ENCODE data around the gene PLEKHA7.

The PLEKHA7 gene

GRCh38 chr11:16797776-16798175, 216.4 kb downstream of the PLEKHA7 start:
- Histone ChIP-seq H3K23ac (ENCODE audit: low read length) (no peak overlapping the region), H3K18ac (ENCODE audit: low read length) (no peak overlapping the region), H3K4me2 (ENCODE audit: low read length) (no peak overlapping the region), H4K8ac (ENCODE audit: low read depth, low read length) (no peak overlapping the region), H3K56ac (ENCODE audit: low read length) (no peak overlapping the region), H3K27me3 (ENCODE audit: insufficient read depth, low read length, poor library complexity) (no peaks in the 10 kb centered on the region), H3K4me3 (ENCODE audit: low read length) (no peak overlapping the region), H3K4ac (ENCODE audit: low read depth, low read length) (no peak overlapping the region), H3K36me3 (ENCODE audit: control insufficient read depth, insufficient read depth, low read length) (no peaks in the 10 kb centered on the region), H3K27ac (ENCODE audit: low read depth, low read length) (no peak overlapping the region), H4K5ac (ENCODE audit: low read length) (no peak overlapping the region), H2BK120ac (ENCODE audit: low read depth, low read length) (no peak overlapping the region), H2BK15ac (replicated peaks; ENCODE audit: low read depth) (no peak overlapping the region), H2BK5ac (ENCODE audit: low read length) (no peak overlapping the region), H2AK5ac (ENCODE audit: low read length) (no peak overlapping the region), H3K79me2 (ENCODE audit: control insufficient read depth, insufficient read depth, low read length) (no peaks in the 10 kb centered on the region), H3K4me1 (ENCODE audit: control insufficient read depth, low read depth, low read length) (peaks cover 10% of the 10 kb centered on the region), H3K9ac (ENCODE audit: low read length) (no peak overlapping the region), H3K79me1 (ENCODE audit: low read length) (no peaks in the 10 kb centered on the region)
- WGBS (ENCODE audit: extremely low coverage, insufficient coverage, low lambda C conversion rate): no CpG with 5 or more reads among the region's 3 CpGs
- DNase-seq: no peak

GRCh38 chr11:16796311-16796710, 217.9 kb downstream of the PLEKHA7 start:
- Histone ChIP-seq H4K8ac (ENCODE audit: low read depth, low read length) (no peak overlapping the region), H2BK15ac (replicated peaks; ENCODE audit: low read depth) (no peak overlapping the region), H3K9ac (ENCODE audit: low read length) (no peak overlapping the region), H3K56ac (ENCODE audit: low read length) (no peak overlapping the region), H3K27ac (ENCODE audit: low read depth, low read length) (no peak overlapping the region), H3K27me3 (ENCODE audit: insufficient read depth, low read length, poor library complexity) (no peaks in the 10 kb centered on the region), H3K79me1 (ENCODE audit: low read length) (no peaks in the 10 kb centered on the region), H3K4ac (ENCODE audit: low read depth, low read length) (no peak overlapping the region), H3K4me1 (ENCODE audit: control insufficient read depth, low read depth, low read length) (peaks cover 10% of the 10 kb centered on the region), H2BK120ac (ENCODE audit: low read depth, low read length) (no peak overlapping the region), H3K4me3 (ENCODE audit: low read length) (no peak overlapping the region), H3K36me3 (ENCODE audit: control insufficient read depth, insufficient read depth, low read length) (no peaks in the 10 kb centered on the region), H4K5ac (ENCODE audit: low read length) (no peak overlapping the region), H3K18ac (ENCODE audit: low read length) (no peak overlapping the region), H2BK5ac (ENCODE audit: low read length) (no peak overlapping the region), H3K4me2 (ENCODE audit: low read length) (no peak overlapping the region), H2AK5ac (ENCODE audit: low read length) (no peak overlapping the region), H3K23ac (ENCODE audit: low read length) (no peak overlapping the region), H3K79me2 (ENCODE audit: control insufficient read depth, insufficient read depth, low read length) (no peaks in the 10 kb centered on the region)
- no CpG with 5 or more reads among the region's 4 CpGs for WGBS (ENCODE audit: extremely low coverage, insufficient coverage, low lambda C conversion rate)
- DNase-seq: no peak

GRCh38 chr11:16795146-16795545, 219.1 kb downstream of the PLEKHA7 start:
- Histone ChIP-seq H2BK5ac (ENCODE audit: low read length) (no peak overlapping the region), H3K27ac (ENCODE audit: low read depth, low read length) (no peak overlapping the region), H3K79me2 (ENCODE audit: control insufficient read depth, insufficient read depth, low read length) (no peaks in the 10 kb centered on the region), H3K79me1 (ENCODE audit: low read length) (no peaks in the 10 kb centered on the region), H3K4me2 (ENCODE audit: low read length) (no peak overlapping the region), H2BK120ac (ENCODE audit: low read depth, low read length) (no peak overlapping the region), H4K8ac (ENCODE audit: low read depth, low read length) (no peak overlapping the region), H3K9ac (ENCODE audit: low read length) (no peak overlapping the region), H2BK15ac (replicated peaks; ENCODE audit: low read depth) (no peak overlapping the region), H3K4me3 (ENCODE audit: low read length) (no peak overlapping the region), H3K36me3 (ENCODE audit: control insufficient read depth, insufficient read depth, low read length) (no peaks in the 10 kb centered on the region), H3K4ac (ENCODE audit: low read depth, low read length) (no peak overlapping the region), H3K18ac (ENCODE audit: low read length) (no peak overlapping the region), H2AK5ac (ENCODE audit: low read length) (no peak overlapping the region), H3K4me1 (ENCODE audit: control insufficient read depth, low read depth, low read length) (peaks cover 3% of the 10 kb centered on the region), H4K5ac (ENCODE audit: low read length) (no peak overlapping the region), H3K27me3 (ENCODE audit: insufficient read depth, low read length, poor library complexity) (no peaks in the 10 kb centered on the region), H3K23ac (ENCODE audit: low read length) (no peak overlapping the region), H3K56ac (ENCODE audit: low read length) (no peak overlapping the region)
- DNase-seq: no peak
- no CpG with 5 or more reads among the region's 8 CpGs for WGBS (ENCODE audit: extremely low coverage, insufficient coverage, low lambda C conversion rate)

GRCh38 chr11:16794047-16794818, 220.0 kb downstream of the PLEKHA7 start:
- no peak overlapping the region for H3K4ac ChIP-seq (ENCODE audit: low read depth, low read length)

GRCh38 chr11:16793511-16793910, 220.7 kb downstream of the PLEKHA7 start:
- no peak overlapping the region for H3K4me2 ChIP-seq (ENCODE audit: low read length)
- H3K9ac ChIP-seq (ENCODE audit: low read length): no peak overlapping the region
- H3K23ac ChIP-seq (ENCODE audit: low read length): no peak overlapping the region
- no peak overlapping the region for H4K8ac ChIP-seq (ENCODE audit: low read depth, low read length)
- no peaks in the 10 kb centered on the region for H3K4me1 ChIP-seq (ENCODE audit: control insufficient read depth, low read depth, low read length)
- DNase-seq: no peak
- no peak overlapping the region for H3K56ac ChIP-seq (ENCODE audit: low read length)
- WGBS (ENCODE audit: extremely low coverage, insufficient coverage, low lambda C conversion rate): no CpG with 5 or more reads among the region's 3 CpGs
- H3K18ac ChIP-seq (ENCODE audit: low read length): no peak overlapping the region
- no peak overlapping the region for H3K27ac ChIP-seq (ENCODE audit: low read depth, low read length)
- no peak overlapping the region for H2BK120ac ChIP-seq (ENCODE audit: low read depth, low read length)
- no peaks in the 10 kb centered on the region for H3K27me3 ChIP-seq (ENCODE audit: insufficient read depth, low read length, poor library complexity)
- no peaks in the 10 kb centered on the region for H3K36me3 ChIP-seq (ENCODE audit: control insufficient read depth, insufficient read depth, low read length)
- H3K79me1 ChIP-seq (ENCODE audit: low read length): no peaks in the 10 kb centered on the region
- no peak overlapping the region for H2AK5ac ChIP-seq (ENCODE audit: low read length)
- no peak overlapping the region for H4K5ac ChIP-seq (ENCODE audit: low read length)
- H3K4ac ChIP-seq (ENCODE audit: low read depth, low read length): no peak overlapping the region
- H3K79me2 ChIP-seq (ENCODE audit: control insufficient read depth, insufficient read depth, low read length): no peaks in the 10 kb centered on the region
- no peak overlapping the region for H2BK15ac ChIP-seq (replicated peaks; ENCODE audit: low read depth)
- no peak overlapping the region for H2BK5ac ChIP-seq (ENCODE audit: low read length)
- no peak overlapping the region for H3K4me3 ChIP-seq (ENCODE audit: low read length)

More at GRCh38 chr11:16794047-16794818, 220.0 kb downstream of the PLEKHA7 start:
- no peaks in the 10 kb centered on the region for H3K4me1 ChIP-seq (ENCODE audit: control insufficient read depth, low read depth, low read length)
- H2BK120ac ChIP-seq (ENCODE audit: low read depth, low read length): no peak overlapping the region
- no peak overlapping the region for H4K8ac ChIP-seq (ENCODE audit: low read depth, low read length)
- H3K36me3 ChIP-seq (ENCODE audit: control insufficient read depth, insufficient read depth, low read length): no peaks in the 10 kb centered on the region
- H2AK5ac ChIP-seq (ENCODE audit: low read length): no peak overlapping the region
- H4K5ac ChIP-seq (ENCODE audit: low read length): no peak overlapping the region
- no peak overlapping the region for H2BK5ac ChIP-seq (ENCODE audit: low read length)
- no peaks in the 10 kb centered on the region for H3K27me3 ChIP-seq (ENCODE audit: insufficient read depth, low read length, poor library complexity)
- H3K79me1 ChIP-seq (ENCODE audit: low read length): no peaks in the 10 kb centered on the region
- H3K9ac ChIP-seq (ENCODE audit: low read length): no peak overlapping the region
- no peak overlapping the region for H3K56ac ChIP-seq (ENCODE audit: low read length)
- H3K79me2 ChIP-seq (ENCODE audit: control insufficient read depth, insufficient read depth, low read length): no peaks in the 10 kb centered on the region
- H3K18ac ChIP-seq (ENCODE audit: low read length): no peak overlapping the region
- DNase-seq: no peak
- H2BK15ac ChIP-seq (replicated peaks; ENCODE audit: low read depth): no peak overlapping the region
- WGBS (ENCODE audit: extremely low coverage, insufficient coverage, low lambda C conversion rate): no CpG with 5 or more reads among the region's 17 CpGs
- H3K4me3 ChIP-seq (ENCODE audit: low read length): no peak overlapping the region
- no peak overlapping the region for H3K27ac ChIP-seq (ENCODE audit: low read depth, low read length)
- no peak overlapping the region for H3K23ac ChIP-seq (ENCODE audit: low read length)
- no peak overlapping the region for H3K4me2 ChIP-seq (ENCODE audit: low read length)

GRCh38 chr11:16793009-16793408, 221.2 kb downstream of the PLEKHA7 start:
- Histone ChIP-seq H2BK120ac (ENCODE audit: low read depth, low read length) (no peak overlapping the region), H3K36me3 (ENCODE audit: control insufficient read depth, insufficient read depth, low read length) (no peaks in the 10 kb centered on the region), H3K23ac (ENCODE audit: low read length) (no peak overlapping the region), H2AK5ac (ENCODE audit: low read length) (no peak overlapping the region), H3K4me2 (ENCODE audit: low read length) (no peak overlapping the region), H2BK15ac (replicated peaks; ENCODE audit: low read depth) (no peak overlapping the region), H3K56ac (ENCODE audit: low read length) (no peak overlapping the region), H3K27ac (ENCODE audit: low read depth, low read length) (no peak overlapping the region), H4K8ac (ENCODE audit: low read depth, low read length) (no peak overlapping the region), H3K4ac (ENCODE audit: low read depth, low read length) (no peak overlapping the region), H2BK5ac (ENCODE audit: low read length) (no peak overlapping the region), H3K27me3 (ENCODE audit: insufficient read depth, low read length, poor library complexity) (no peaks in the 10 kb centered on the region), H3K18ac (ENCODE audit: low read length) (no peak overlapping the region), H3K4me3 (ENCODE audit: low read length) (no peak overlapping the region), H3K79me2 (ENCODE audit: control insufficient read depth, insufficient read depth, low read length) (no peaks in the 10 kb centered on the region), H3K9ac (ENCODE audit: low read length) (no peak overlapping the region), H3K4me1 (ENCODE audit: control insufficient read depth, low read depth, low read length) (no peaks in the 10 kb centered on the region), H3K79me1 (ENCODE audit: low read length) (no peaks in the 10 kb centered on the region), H4K5ac (ENCODE audit: low read length) (no peak overlapping the region)
- no CpG with 5 or more reads among the region's 3 CpGs for WGBS (ENCODE audit: extremely low coverage, insufficient coverage, low lambda C conversion rate)
- no peak for DNase-seq
